Fibroblast of lung (primary cell): ENCODE results near the gene EIF3B. TPM values are rescaled to one million over a fixed set of nuclear protein-coding genes. Genes with fewer than 3 reads are reported as not detected.
"Not testable (repeated sequence)": the region's sequence is repeated elsewhere in the genome, so short reads cannot be mapped to it uniquely, and the experiment has no call there.

Source experiments
- DNase-seq, 2 donors: peaks; one replicate each; pipeline versions ENCODE4 v3.0.0 to v3.0.0-alpha.2; 2010; ENCODE audit warnings: low read depth in 2 of 2
- H2AFZ ChIP-seq: 2 replicates; pipeline ENCODE4 v1.5.1; 2012; ENCODE audit warnings: low read length, control low read depth, inconsistent platforms
- H3K27ac ChIP-seq: 2 replicates; pipeline ENCODE4 v1.5.1; 2011; ENCODE audit warnings: low read length, control low read depth; ENCODE audit not compliant: insufficient read depth
- H3K27me3 ChIP-seq: 2 replicates; pipeline ENCODE4 v1.5.1; 2011; ENCODE audit warnings: mild to moderate bottlenecking, low read length; ENCODE audit not compliant: control insufficient read depth, insufficient read depth
- H3K36me3 ChIP-seq: 2 replicates; pipeline ENCODE4 v1.5.1; 2011; ENCODE audit warnings: low read length; ENCODE audit not compliant: control insufficient read depth, insufficient read depth
- H3K4me1 ChIP-seq: 2 replicates; pipeline ENCODE4 v1.5.1; 2011; ENCODE audit warnings: low read length; ENCODE audit not compliant: control insufficient read depth, insufficient read depth; ENCODE audit errors: extremely low read depth
- H3K4me2 ChIP-seq: 2 replicates; pipeline ENCODE4 v1.5.1; 2011; ENCODE audit warnings: low read length, control low read depth; ENCODE audit not compliant: insufficient read depth; ENCODE audit errors: extremely low read depth
- H3K4me3 ChIP-seq, 4 experiments: fragments of 200-600 bp in 1 of 4; sonication (generic) in 1 of 4; replicated peaks in 1 of 4; 2 replicates each; pipeline ENCODE4 v1.5.1; 2011 to 2016; ENCODE audit warnings: low read length in 4 of 4, low read depth in 3 of 4, mild to moderate bottlenecking in 3 of 4, control low read depth in 2 of 4, inconsistent platforms in 1 of 4, mixed read lengths in 1 of 4; ENCODE audit not compliant: insufficient read depth in 1 of 4; ENCODE audit errors: control extremely low read depth in 1 of 4
- H3K79me2 ChIP-seq: 2 replicates; pipeline ENCODE4 v1.5.1; 2012; ENCODE audit warnings: mild to moderate bottlenecking, low read length, inconsistent platforms; ENCODE audit not compliant: control insufficient read depth, insufficient read depth
- H3K9ac ChIP-seq: 2 replicates; pipeline ENCODE4 v1.5.1; 2011; ENCODE audit warnings: mild to moderate bottlenecking, low read length, control low read depth; ENCODE audit not compliant: insufficient read depth
- H3K9me3 ChIP-seq: 2 replicates; pipeline ENCODE4 v1.5.1; 2012; ENCODE audit warnings: low read depth, low read length; ENCODE audit not compliant: control insufficient read depth, insufficient read depth
- H4K20me1 ChIP-seq: 2 replicates; pipeline ENCODE4 v1.5.1; 2011; ENCODE audit warnings: low read length; ENCODE audit not compliant: control insufficient read depth, insufficient read depth; ENCODE audit errors: extremely low read depth
- EZH2 ChIP-seq: IDR thresholded peaks from 2 replicates; pipeline ENCODE4 v1.5.1; 2012; ENCODE audit warnings: low read length, control low read depth, mild to moderate bottlenecking; ENCODE audit errors: missing control alignments
- polyA plus RNA-seq, 2 donors: library from polyadenylated mRNA; depleted of rRNA in 1 of 2; stranded (reverse) in 1 of 2; unstranded in 1 of 2; fragments of >200 nt; gene quantifications; 2 replicates each; pipeline ENCODE4 v1.2.1, GENCODE V29; 2011 to 2012; ENCODE audit warnings: missing spikeins in 1 of 2
- total RNA-seq: library from RNA; depleted of rRNA; stranded (reverse); fragments of >200 nt; gene quantifications from 2 replicates; pipeline ENCODE4 v1.2.1, GENCODE V29; 2014
- TF ChIP-seq, protein P1 (sequence below), 2 donors: IDR thresholded peaks in 1 of 2; conservative IDR thresholded peaks in 1 of 2; 1 replicate in 1 of 2; 2 replicates in 1 of 2; pipeline ENCODE4 v1.5.1; 2011 to 2012; ENCODE audit warnings: low read length in 2 of 2, control low read depth in 1 of 2, inconsistent platforms in 1 of 2, low read depth in 1 of 2, mild to moderate bottlenecking in 1 of 2

Gene EIF3B
- total and polyA plus RNA-seq, 2 donors (not counting 1 experiment from before 2014, with no cell fraction given): 92.8 to 133 TPM

DNA sequence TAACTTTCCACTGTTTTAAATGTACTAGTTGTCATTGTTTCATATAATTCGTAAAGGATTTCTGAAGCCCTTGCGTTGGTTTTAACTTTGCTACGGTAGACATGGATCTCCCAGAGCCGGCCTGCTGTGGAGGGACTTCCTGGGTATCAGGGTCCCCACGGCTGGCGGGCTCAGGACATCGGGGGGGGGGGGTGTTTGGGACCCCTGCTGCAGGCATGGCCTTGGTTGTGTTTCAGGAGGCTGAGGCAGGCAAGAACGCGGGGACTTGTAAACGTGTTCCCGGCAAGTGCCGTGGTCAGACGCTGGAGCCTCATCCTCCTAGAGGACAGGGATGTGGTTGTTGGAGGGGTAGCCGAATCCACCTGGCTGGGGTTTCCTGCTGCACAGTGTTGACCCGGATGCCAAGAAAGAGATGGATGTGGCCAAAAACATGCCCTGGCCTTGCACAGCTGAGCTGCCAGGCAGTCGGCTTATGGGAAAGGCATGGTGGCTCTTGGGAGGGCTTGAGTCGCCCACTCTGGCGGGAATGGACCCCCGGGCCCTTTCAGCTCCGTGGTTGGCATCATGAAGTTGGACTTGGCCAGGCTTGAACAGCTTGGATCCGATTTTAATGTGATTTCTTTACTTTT, 27.4 kb downstream of the EIF3B start:
- Histone ChIP-seq H4K20me1 (no peaks in the 10 kb centered on the region), H3K4me1 (no peaks in the 10 kb centered on the region), H3K27me3 (no peaks in the 10 kb centered on the region), H2AFZ (no peak overlapping the region), H3K27ac (no peak overlapping the region), H3K4me2 (no peak overlapping the region), H3K79me2 (peaks cover under 1% of the 10 kb centered on the region), H3K36me3 (peaks cover 26% of the 10 kb centered on the region), H3K9ac (no peak overlapping the region), H3K4me3 (no peak overlapping the region), H3K9me3 (no peaks in the 10 kb centered on the region)
- no peak for DNase-seq
- TF ChIP-seq, protein P1, sequence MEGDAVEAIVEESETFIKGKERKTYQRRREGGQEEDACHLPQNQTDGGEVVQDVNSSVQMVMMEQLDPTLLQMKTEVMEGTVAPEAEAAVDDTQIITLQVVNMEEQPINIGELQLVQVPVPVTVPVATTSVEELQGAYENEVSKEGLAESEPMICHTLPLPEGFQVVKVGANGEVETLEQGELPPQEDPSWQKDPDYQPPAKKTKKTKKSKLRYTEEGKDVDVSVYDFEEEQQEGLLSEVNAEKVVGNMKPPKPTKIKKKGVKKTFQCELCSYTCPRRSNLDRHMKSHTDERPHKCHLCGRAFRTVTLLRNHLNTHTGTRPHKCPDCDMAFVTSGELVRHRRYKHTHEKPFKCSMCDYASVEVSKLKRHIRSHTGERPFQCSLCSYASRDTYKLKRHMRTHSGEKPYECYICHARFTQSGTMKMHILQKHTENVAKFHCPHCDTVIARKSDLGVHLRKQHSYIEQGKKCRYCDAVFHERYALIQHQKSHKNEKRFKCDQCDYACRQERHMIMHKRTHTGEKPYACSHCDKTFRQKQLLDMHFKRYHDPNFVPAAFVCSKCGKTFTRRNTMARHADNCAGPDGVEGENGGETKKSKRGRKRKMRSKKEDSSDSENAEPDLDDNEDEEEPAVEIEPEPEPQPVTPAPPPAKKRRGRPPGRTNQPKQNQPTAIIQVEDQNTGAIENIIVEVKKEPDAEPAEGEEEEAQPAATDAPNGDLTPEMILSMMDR (conservative IDR thresholded peaks at IDR 0.05 in 1 of 2, IDR thresholded peaks at IDR 0.05 in 1 of 2; ENCODE audit: low read depth in 1 of 2, low read length in 2 of 2): no peak
- no peak for TF ChIP-seq EZH2

DNA sequence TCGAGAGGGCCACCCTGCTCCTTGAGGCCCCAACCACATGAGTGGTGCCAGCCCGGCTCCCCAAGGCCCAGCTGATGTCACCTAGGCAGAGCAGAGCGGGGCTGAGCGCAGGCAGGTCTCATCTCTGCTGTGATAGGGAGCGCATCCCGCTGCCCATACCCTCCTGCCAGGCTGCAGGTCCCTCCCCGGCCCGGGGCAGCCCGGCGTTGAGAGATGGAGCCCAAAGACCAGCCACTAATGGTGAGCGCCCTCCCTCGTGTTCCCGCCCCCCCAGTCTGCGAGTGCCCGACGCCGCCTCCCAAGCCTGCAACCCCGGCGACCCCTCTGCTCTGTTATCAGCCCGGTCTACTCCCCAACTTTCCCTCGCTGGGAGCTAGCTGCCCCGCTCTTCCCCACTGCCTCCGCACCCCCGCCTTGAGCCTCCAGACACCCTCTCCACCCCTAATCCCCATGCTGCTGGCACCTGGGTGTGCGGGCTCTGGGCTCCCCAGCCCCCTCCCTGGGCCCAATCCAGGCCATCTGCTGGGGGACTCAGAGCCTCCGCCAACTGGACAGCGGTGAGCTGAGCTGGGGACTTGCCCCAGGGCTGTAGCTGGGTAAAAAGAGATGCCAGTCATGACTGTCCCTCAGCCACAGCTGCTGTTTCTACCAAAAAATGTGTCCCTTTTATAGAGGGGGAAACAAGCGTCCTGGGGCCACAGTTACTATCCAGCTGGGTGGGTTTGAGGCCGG, 29.1 kb downstream of the EIF3B start:
- Histone ChIP-seq H4K20me1 (no peaks in the 10 kb centered on the region), H3K79me2 (no peaks in the 10 kb centered on the region), H3K9me3 (no peaks in the 10 kb centered on the region), H3K36me3 (peaks cover 25% of the 10 kb centered on the region), H2AFZ (no peak overlapping the region), H3K4me2 (no peak overlapping the region), H3K9ac (no peak overlapping the region), H3K4me1 (no peaks in the 10 kb centered on the region), H3K27me3 (no peaks in the 10 kb centered on the region), H3K4me3 (no peak overlapping the region), H3K27ac (no peak overlapping the region)
- TF ChIP-seq, protein P1 (conservative IDR thresholded peaks at IDR 0.05 in 1 of 2, IDR thresholded peaks at IDR 0.05 in 1 of 2; ENCODE audit: low read depth in 1 of 2, low read length in 2 of 2): no peak
- no peak for TF ChIP-seq EZH2
- no peak for DNase-seq

DNA sequence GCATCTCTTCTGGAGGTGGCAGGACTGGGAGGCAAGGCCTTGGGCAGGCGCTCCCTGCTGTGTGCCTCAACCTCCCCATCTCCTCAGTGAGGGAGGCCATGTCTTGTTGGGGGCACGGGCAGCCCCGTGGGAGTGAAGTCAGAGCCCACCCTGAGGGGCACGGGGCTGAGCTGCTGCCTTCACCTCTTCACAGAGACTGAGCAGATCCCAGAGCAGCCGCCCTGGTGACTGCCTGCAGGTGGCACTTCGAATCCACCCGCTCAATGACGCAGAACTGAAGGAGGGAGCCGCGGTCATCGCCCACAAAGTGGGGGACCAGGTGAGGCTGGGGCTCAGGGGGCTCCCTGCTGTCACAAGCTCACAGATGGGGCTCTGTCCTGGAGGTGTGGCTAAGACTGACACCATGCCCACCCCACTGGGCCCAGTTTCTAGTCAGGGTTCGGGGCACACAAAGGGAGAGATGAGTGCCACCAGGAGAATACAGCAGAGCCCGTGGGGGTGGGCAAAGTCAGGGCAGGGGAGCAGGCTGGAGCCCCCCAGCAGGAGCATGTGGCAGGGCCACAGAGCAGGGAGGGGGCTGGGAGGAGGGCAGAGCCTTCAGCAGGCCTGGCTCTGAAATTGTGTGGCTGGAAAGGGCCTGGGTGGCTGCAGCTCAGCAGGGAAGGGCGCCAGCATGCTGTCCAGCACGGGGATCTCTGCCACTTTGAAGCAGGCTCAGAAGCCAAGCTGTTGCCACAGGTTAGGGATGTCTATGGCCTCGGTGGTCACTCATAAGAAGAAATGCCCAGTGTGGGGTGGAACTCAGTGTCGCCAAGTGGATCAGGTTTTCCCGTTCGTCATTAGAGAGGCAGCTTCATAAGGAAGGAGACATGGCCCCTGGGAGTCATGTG, 30.0 kb downstream of the EIF3B start:
- Histone ChIP-seq H3K36me3 (peaks cover 20% of the 10 kb centered on the region), H3K79me2 (no peaks in the 10 kb centered on the region), H3K9me3 (no peaks in the 10 kb centered on the region), H2AFZ (no peak overlapping the region), H3K9ac (no peak overlapping the region), H3K27me3 (no peaks in the 10 kb centered on the region), H3K4me1 (no peaks in the 10 kb centered on the region), H3K27ac (no peak overlapping the region), H3K4me2 (no peak overlapping the region), H4K20me1 (no peaks in the 10 kb centered on the region), H3K4me3 (no peak overlapping the region)
- DNase-seq: no peak
- no peak for TF ChIP-seq EZH2
- TF ChIP-seq, protein P1 (conservative IDR thresholded peaks at IDR 0.05 in 1 of 2, IDR thresholded peaks at IDR 0.05 in 1 of 2; ENCODE audit: low read depth in 1 of 2, low read length in 2 of 2): no peak

DNA sequence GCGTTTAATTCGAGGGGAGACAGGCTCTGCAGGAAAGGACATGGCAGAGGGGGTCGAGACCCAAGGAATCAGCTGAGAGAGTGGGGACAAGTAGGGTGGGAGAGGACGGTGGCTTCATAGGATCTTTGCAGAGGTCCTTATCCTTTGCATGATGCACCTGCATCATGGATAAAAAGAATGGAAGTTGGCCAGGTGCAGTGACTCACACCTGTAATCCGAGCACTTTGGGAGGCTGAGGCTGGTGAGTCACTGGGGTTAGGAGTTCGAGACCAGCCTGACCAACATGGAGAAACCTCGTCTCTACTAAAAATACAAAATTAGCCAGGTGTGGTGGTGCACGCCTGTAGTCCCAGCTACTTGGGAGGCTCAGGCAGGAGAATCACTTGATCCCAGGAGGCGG, 31.5 kb downstream of the EIF3B start:
- not testable (repeated sequence) for H3K4me2 ChIP-seq, H3K4me1 ChIP-seq, H3K4me3 ChIP-seq, H3K27me3 ChIP-seq, H4K20me1 ChIP-seq, H2AFZ ChIP-seq, H3K79me2 ChIP-seq, H3K9me3 ChIP-seq, H3K36me3 ChIP-seq, H3K9ac ChIP-seq, H3K27ac ChIP-seq
- DNase-seq: peak in 1 of 2 donors; percentile 26
